Stimulated activated CD4-positive, alpha-beta T cell treated with anti-CD3 and anti-CD28 coated beads, Interleukin-2, amount 100 ng/mL, for 48 hours (primary cell): ENCODE data around the gene FBXL17.

ENCODE experiments used
- DNase-seq, 2 donors: peaks; one replicate each; pipeline ENCODE4 v3.0.0-alpha.2; 2020

Gene FBXL17

DNA sequence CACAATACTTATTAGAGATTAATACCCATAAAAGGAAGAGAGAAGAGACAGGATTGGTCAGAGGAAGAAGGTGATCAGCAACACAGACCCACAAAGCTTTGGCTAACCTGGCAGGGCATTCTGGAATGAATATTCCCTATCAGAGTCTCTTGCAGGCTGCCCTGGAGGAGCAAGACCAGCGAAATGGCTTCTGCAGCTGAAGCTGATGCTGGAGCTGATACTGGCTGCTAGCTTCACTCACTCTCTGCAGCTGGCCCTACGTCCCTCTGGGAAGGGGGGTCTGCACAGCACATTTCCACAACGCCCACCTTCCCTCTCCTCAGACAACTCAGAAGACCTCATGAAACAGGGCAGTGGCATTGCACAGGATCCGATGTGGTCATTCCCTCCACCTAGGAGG is 541.3 kb downstream of the FBXL17 start:
- no peak for DNase-seq

DNA sequence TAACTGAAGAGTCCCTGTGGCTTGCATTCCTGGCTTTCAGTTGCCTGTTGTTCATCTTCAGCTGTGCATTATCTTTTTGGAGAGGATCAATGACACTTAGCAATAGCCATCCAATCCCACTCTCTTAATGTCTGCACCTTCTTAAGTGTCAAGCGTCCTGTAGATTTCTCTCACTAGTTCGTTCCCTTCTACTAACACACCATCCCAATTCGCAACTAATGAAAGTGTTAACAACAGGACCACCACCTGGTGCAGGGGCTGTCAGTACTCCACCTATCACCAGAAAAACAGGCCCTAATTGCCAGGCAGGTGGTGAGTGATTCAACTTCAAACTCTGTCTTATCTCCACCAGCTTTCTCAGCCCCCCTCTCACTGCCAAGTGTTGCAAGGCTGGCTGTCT is 541.7 kb downstream of the FBXL17 start:
- DNase-seq: no peak

DNA sequence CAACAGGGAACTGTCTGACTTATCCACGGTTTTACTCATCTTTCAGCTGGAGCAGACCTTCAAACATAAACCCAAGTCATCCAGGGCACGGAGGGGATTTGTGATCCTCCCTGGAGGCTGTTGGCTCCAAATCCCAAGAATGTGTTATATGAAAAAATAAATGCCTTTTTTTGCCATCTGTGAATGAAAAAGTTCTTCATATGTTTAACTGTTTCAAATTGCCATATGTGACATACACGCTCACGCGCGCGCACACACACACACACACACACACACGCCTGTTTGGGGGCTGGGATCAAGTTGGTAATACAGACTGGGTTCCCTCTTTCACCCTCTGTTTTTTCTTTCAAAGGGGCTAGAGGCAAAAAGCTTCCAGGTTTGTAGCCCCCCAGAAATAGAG is 546.8 kb downstream of the FBXL17 start:
- no peak for DNase-seq

DNA sequence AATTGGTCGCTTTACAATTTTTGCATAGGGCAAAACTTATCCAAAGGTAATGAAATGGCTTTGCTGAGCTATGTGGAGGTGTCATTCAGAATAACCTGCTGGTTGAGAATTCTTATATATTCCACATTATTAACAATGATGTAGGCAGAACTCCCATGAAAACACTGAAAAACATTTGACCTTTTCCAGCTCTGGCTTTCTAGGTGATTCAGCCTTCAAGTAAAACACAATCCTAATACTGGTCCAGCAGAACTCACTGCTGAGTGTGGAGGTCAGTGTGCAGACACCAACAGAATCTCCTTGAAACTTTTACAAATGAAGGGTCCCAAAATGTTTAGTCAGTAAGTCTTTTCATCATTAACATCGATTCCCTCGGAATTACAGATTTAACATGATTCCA is 549.2 kb downstream of the FBXL17 start:
- DNase-seq: no peak

DNA sequence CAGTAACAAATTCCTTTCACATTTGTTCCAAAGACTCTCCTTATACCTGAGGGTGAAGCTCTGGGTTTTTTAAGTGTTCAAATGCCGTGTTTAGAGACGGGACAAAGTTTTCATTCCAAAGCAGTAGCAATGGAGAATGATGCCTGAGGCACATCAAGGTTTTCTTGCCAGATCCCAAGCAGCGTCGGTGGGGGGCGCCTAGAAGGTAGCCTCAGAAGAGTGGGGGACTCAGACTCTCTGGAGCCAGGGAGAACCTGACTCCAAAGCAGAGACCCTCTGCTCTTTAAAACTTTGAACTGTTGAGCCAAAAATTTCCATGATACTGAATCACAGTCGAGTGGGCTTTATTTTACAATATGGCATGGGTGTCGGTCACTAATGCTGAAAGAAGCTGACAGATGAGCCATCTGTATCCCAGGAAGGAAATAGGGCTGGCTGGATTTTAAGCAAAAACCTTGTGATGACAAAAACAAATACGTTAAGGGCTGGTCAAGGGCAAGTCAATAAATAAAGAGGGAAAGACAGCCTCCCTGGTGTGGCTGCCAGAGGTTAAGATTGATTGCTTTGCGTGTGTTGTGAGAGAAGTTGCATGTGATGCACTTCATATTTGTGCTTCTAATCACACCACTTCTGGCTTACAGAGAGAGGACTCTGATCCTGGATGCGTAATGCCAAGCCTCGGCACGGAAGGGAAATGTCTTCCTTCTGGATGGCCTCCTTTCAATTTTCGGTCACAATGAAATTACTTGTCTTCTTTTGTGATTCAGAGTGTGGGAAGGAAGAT is 550.1 kb downstream of the FBXL17 start:
- DNase-seq: no peak

DNA sequence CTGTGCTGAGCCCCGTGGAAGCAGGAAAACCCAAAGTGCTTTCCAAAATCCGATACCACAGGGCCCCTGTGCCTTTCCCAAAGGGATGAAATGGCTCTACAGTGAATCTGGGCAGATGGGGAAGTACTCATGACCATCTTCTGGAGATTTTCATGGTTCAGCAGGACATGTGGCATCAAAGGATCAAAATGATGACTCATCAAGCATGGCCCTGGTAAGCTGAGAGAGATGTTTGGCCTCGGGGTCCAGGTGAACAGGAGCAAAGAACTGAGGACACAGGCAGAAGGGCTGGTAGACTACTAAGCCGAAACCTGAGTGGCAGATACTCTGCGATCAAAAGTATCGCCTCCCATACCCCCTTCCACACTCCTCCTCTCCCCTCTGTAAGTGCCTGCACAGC is 551.1 kb downstream of the FBXL17 start:
- DNase-seq: no peak

DNA sequence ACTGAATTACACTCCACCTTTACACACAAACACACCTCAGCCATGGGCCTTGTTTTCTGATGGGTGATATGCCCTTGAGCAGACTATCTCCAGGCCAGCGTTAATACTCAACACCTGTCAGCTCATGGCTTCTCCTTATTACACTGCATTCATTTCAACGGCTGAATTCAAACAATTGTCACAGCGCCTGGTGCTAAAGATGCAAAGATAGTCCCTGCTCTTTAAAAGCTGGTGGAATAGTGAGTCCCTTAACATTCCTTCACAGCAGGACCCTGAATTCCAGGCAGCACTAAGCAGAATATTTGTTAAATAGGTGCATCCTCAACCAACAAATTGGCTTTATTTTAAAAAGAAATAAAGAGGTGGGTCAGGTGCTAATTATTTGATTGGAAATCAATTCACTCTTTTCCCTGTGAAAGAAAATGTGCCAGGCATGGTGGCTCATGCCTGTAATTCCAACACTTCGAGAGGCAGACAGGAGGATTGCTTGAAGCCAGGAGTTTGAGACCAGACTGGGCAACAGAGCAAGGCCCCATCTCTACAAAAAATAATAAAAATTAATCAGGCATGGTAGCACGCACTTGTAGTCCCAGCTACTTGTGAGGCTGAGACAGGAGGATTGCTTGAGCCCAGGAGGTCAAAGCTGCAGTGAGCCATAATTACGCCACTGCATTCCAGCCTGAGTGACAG is 555.4 kb downstream of the FBXL17 start:
- no peak for DNase-seq

DNA sequence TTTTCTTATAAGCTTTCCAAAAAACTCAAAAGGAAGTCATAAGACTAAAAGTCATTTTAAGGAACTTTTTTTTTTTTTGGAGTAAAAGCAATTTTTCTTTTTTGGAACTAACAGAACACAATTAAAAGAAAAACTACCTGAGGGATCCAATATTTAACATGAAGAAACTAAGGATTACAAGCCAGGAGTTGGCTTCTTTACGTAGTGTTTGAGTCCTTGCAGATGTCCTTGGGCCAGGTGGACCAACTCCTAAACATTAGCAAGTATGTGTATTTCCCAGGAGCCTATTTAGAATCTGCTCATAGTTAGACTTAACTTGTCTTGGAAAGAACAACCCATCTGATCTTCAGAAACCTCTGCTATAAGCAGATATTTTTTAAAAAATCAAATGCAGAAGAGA is 557.1 kb downstream of the FBXL17 start:
- DNase-seq: no peak

DNA sequence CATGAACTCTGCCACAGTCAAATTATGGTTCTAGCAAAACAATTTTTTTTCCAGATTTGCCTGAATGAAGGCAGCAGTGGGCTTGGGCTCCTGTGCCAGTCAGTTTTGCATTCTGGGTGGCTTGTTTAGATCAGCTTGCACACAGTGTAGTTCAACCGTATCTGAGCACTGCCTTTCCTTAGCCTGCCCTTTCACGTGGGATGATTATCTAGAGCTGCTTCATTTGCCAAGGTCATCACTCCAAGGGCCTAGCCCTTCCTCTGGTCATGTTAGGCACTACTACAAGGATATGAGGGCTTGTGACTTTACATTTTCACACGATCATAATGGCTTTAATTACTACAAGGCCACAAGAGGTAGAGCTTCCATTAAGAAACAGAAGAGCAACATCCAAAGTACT is 560.6 kb downstream of the FBXL17 start:
- no peak for DNase-seq

DNA sequence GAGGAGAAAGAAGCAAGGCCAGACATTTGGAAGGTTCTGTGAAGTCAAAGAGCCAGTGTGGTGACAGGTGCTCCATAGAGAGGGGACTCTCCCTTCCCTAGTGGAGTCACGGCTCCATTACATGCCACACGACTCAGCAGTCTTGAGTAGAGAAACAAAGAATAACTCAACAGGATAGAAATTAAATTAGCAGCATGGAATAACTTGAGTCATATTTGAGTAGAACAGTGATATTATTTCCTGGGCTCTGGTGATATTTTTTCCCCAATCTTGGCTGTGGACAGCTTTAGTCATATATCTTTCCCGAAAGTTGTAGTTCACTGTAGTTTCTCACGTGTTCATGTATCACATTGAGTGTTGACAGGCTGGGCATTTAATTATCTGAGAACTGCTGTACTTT is 561.5 kb downstream of the FBXL17 start:
- DNase-seq: no peak

DNA sequence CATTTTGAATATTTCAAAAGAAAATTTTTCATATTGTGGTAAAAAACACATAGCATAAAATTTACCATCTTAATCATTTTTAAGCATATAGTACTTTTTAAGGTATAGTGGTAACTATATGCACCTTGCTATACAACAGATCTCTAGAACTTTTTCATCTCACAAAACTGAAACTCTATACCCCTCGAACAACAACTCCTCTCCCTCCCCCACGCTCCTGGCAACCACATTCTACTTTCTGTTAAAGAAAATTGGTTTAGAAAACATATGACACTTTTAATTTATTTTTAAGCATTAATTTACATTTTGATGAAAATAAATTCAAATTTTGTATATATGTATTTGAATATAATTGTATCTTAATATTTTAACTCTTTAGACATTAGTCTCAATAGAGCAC is 563.9 kb downstream of the FBXL17 start:
- no peak for DNase-seq

DNA sequence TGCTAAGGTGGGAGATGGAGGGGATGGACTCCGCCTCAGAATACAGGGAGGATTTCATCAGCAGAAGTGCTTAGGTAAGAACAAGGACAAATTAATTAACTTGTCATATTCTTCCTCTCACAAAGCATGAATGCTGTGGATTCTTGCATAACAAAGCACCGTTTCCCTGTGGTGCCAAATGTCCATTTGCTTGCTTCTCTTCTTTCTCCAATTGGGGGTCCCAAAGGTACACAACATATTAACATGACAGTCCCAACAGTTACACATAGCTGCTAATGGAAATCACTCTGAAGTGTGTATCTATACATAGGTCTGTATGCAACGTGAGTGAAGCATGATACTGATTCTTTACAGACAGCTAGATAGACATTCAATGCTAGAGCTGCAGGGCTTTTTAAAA is 564.5 kb downstream of the FBXL17 start:
- no peak for DNase-seq

DNA sequence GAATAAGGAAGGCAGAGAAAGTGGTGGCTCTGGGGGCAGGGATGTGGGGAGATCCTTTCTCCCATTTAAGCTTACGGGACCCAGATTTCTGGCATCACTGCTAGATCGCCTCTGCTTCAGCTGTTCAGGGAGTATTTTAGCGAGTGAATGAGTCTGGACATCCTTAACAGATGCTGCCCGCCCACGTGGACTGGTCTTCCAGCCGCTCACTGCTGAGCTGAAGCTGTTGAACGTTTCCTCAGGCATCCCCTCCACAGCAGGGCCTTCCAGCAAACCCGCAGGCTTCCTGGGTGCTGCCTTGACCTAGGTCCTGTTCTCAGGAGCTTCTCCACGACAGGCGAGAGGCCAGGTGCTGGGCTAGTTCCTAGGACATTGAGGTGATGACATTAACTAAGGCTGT is 566.8 kb downstream of the FBXL17 start:
- no peak for DNase-seq

DNA sequence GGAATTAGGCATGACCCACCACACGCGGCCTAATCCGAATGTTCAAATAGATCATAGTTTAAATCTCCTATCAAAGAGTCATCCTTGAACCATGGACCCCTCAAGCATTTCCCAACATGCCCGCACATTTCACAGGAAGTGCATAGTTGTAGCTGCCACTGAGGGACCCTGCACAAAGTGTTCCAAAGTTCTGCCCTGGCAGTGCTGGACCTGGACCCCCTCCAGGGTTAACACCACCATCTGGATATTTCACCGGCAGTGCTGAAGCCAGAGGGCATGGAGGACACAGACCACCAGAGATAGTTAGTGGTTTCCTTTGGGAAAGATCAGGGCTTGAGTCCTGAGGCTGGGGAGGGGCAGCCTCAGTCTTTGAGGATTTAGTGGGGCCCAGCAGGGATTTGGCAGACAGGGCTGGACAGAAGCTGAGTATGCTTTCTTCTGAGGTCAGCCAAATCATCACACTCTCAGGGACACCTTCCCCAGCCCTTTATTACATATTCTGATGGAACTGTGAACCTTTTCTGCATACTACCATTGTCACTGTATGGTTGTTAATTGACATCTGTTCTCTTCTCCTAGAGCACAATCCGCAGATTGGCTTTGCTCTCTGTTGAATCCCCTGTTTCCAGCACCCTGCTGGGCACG is 567.6 kb downstream of the FBXL17 start:
- no peak for DNase-seq

DNA sequence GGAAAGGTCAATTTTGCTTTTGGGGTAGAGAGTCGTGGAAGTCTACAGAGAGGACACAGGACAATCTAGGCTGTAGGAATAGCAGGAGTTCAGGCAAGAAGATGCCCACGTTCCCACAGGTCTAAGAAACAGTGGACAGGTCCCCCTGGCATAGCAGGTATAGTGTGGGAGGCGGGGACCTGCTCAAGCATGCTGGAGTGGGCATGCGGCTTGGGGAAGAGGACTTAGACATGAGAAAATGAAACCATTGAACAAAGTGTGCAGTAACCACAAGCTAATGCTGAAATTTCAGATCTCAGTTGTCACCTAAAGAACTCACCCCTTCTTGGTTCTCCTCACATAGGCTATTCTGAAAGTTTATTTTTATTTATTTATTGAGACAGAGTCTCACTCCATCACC is 568.3 kb downstream of the FBXL17 start:
- DNase-seq: no peak

DNA sequence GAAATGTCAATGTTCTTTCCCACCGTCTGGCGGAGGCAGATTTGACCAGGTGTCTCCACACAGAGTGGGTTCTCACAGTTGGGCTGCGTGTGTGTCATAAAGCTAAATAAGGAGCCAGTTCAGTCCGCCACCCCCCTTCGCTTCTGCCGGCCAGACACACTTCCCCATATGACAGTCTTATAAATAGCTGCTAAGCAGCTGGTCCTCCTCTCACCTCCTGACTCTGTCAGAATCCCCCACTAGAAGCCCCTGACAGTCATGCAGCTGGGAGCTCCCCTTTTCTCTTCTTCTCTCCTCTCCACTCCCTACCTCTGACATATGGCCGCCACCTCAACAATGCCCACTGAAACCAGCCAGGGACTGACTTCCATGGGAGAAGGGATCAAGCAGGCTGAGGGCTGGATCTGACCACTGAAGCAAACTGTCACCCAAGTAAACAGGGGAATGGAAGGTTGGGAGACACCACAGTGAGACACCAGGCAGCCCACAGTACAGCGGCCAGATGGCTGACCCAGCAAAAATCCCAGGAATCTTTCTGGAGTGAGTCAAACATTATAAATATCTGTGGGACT is 569.2 kb downstream of the FBXL17 start:
- no peak for DNase-seq

DNA sequence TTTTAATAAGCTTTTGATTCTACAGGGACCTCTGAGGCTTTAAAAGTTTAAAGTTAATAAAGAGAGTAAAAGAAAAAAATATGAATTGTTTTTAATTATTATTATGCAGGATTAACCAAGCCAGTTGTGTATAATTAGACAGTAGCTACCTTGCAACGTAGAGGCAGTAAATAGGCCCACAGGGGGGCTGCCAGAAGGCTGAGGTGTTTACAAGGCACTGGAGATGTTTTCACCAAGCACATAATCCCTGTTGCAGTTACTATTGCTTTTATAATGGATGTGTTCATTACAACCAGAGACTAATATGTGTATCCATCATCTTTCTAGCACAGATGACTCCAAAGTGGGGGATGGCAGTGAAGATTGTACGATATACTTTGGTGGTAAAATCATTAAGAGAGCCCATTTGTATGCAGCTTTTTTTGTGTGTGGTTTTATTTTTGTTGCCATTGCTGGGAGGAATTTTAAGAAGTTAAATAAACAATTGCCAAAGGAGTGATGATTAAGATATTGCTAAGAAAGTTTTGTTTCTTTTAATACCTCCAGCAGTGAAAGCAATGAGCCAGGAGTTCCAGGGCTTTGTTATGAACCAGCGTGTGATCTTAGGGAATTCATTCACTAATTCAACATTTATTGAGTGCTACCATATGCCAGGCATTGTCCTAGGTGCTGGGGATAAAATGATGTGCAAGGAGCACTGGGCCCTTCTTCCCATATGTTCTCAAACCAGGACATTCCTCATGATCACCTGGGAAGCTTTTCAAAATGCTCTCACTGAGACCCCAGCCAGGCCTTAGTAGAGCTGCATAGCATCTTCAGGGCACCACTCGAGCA is 572.5 kb downstream of the FBXL17 start:
- DNase-seq: no peak
